Stimulated activated CD4-positive, alpha-beta T cell treated with anti-CD3 and anti-CD28 coated beads, Interleukin-1b, Interleukin-23, amount 100 ng/mL, for 24 hours (primary cell): Measurements from ENCODE around the gene MPZ.
"Not testable (repeated sequence)": the region's sequence is repeated elsewhere in the genome, so short reads cannot be mapped to it uniquely, and the experiment has no call there.

ENCODE experiments used
- DNase-seq, 4 experiments: peaks; one replicate each; pipeline ENCODE4 v3.0.0-alpha.2; 2020; ENCODE audit warnings: low read depth in 4 of 4, low spot score in 1 of 4

The MPZ gene

DNA sequence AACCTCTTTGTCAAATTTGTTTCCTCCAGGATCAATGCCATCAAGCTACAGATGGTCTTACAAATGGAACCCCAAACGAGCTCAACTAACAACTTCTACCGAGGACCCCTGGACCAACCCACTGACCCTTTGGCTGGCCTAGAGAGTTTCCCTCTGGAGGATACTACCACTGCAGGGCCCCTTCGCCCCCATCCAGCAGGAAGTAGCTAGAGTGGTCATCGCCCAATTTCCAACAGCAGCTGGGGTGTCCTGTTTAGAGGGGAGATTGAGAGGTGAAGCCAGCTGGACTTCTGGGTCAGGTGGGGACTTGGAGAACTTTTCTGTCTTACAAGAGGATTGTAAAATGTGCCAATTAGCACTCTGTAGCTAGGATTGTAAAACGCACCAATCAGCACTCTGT lies 52.7 kb downstream of the MPZ start:
- DNase-seq, result not testable (repeated sequence)

DNA sequence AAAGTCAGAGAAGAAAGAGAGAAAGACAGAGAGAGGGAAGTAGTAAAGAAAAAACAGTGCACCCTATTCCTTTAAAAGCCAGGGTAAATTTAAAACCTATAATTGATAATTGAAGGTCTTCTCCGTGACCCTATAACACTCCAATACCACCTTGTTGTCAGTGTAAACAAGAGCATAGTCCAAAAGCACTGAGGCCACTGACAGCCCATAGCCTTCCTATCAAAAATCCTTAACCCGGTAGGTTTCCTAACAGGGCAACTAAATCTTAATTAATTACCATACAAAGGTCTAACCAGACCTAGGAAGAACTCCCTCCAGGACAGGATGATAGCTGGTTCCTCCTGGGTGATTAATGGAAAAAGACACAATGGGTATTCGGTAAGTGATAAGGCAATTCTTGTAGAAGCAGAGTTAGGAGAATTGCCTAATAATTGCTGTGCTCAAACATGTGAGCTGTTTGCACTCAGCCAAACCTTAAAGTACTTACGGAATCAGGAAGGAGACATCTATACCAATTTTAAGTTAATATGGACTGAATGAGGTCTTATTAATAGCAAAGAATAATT lies 53.7 kb downstream of the MPZ start:
- DNase-seq, result not testable (repeated sequence)

DNA sequence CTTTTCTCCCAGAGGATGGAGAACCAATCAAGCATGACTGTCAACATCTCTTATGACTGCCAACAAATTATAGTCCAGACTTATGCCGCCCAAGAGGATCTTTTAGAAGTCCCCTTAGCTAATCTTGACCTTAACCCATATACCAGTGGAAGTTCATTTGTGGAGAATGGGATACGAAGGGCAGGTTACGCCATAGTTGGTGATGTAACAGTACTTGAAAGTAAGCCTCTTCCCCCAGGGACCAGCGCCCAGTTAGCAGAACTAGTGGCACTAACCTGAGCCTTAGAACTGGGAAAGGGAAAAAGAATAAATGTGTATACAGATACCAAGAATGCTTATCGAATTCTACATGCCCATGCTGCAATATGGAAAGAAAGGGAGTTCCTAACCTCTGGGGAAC lies 54.5 kb downstream of the MPZ start:
- not testable (repeated sequence) for DNase-seq
